ENCODE results near the gene HPS5.
"Not testable (repeated sequence)": the region's sequence is repeated elsewhere in the genome, so short reads cannot be mapped to it uniquely, and the experiment has no call there.

HPS5 gene

GRCh38 chr11:18261721-18262120 is 60.2 kb downstream of the HPS5 start:
- in situ Hi-C loops (cut with HindIII; ENCODE audit: low sequenced_read_pairs) = no loop called here
- H3K4me3 ChIP-seq (ENCODE audit: low read depth, low read length) = no peak overlapping the region
- DNase-seq (ENCODE audit: low read depth, low spot score) = no peak
- no peak for TF ChIP-seq CTCF (IDR thresholded peaks at IDR 0.05; ENCODE audit: low read depth, low read length)

- in situ Hi-C loops (cut with HindIII; ENCODE audit: low sequenced_read_pairs) = no loop called here
- H3K4me3 ChIP-seq (ENCODE audit: low read depth, low read length) = no peak overlapping the region
- no peak for TF ChIP-seq CTCF (IDR thresholded peaks at IDR 0.05; ENCODE audit: low read depth, low read length)
- no peak for DNase-seq (ENCODE audit: low read depth, low spot score)
Measured at GRCh38 chr11:18259259-18259658, 62.7 kb downstream of the HPS5 start.

- TF ChIP-seq CTCF (IDR thresholded peaks at IDR 0.05; ENCODE audit: low read depth, low read length) = no peak
- DNase-seq (ENCODE audit: low read depth, low spot score) = no peak
- in situ Hi-C loops (cut with HindIII; ENCODE audit: low sequenced_read_pairs) = no loop called here
- no peak overlapping the region for H3K4me3 ChIP-seq (ENCODE audit: low read depth, low read length)
Measured at GRCh38 chr11:18254781-18255361, 67.1 kb downstream of the HPS5 start.

GRCh38 chr11:18253778-18254338 is 68.1 kb downstream of the HPS5 start:
- TF ChIP-seq CTCF (IDR thresholded peaks at IDR 0.05; ENCODE audit: low read depth, low read length) = no peak
- no peak overlapping the region for H3K4me3 ChIP-seq (ENCODE audit: low read depth, low read length)
- no peak for DNase-seq (ENCODE audit: low read depth, low spot score)
- in situ Hi-C loops (cut with HindIII; ENCODE audit: low sequenced_read_pairs) = no loop called here

GRCh38 chr11:18253233-18253632 is 68.7 kb downstream of the HPS5 start:
- no peak for DNase-seq (ENCODE audit: low read depth, low spot score)
- no peak for TF ChIP-seq CTCF (IDR thresholded peaks at IDR 0.05; ENCODE audit: low read depth, low read length)
- H3K4me3 ChIP-seq (ENCODE audit: low read depth, low read length) = no peak overlapping the region
- in situ Hi-C loops (cut with HindIII; ENCODE audit: low sequenced_read_pairs) = no loop called here

- no peak for DNase-seq (ENCODE audit: low read depth, low spot score)
- TF ChIP-seq CTCF (IDR thresholded peaks at IDR 0.05; ENCODE audit: low read depth, low read length) = no peak
- in situ Hi-C loops (cut with HindIII; ENCODE audit: low sequenced_read_pairs) = no loop called here
- H3K4me3 ChIP-seq (ENCODE audit: low read depth, low read length) = no peak within 1 kb of the TSS
Measured at GRCh38 chr11:18248561-18248960, 73.4 kb downstream of the HPS5 start, which contains the start of gene SAA2. Gene SAA2, minus strand, starts transcription at chr11:18248668. Its CDS starts 657 bp downstream, at chr11:18248011.

- H3K4me3 ChIP-seq (ENCODE audit: low read depth, low read length); DNase-seq (ENCODE audit: low read depth, low spot score); in situ Hi-C loops (cut with HindIII; ENCODE audit: low sequenced_read_pairs): not testable (repeated sequence)
Measured at GRCh38 chr11:18247191-18247581, 74.8 kb downstream of the HPS5 start.

GRCh38 chr11:18246379-18247190 is 75.4 kb downstream of the HPS5 start:
- in situ Hi-C loops (cut with HindIII; ENCODE audit: low sequenced_read_pairs); H3K4me3 ChIP-seq (ENCODE audit: low read depth, low read length); DNase-seq (ENCODE audit: low read depth, low spot score): not testable (repeated sequence)
